CD4-positive, alpha-beta T cell treated with Interleukin-12 subunit alpha and Interleukin-12 subunit beta, for 1 hour (primary cell): ENCODE results near the gene ABCC8.

Experiments
- DNase-seq: peaks from one replicate; pipeline ENCODE4 v3.0.0-alpha.2; 2020

Gene ABCC8

DNA sequence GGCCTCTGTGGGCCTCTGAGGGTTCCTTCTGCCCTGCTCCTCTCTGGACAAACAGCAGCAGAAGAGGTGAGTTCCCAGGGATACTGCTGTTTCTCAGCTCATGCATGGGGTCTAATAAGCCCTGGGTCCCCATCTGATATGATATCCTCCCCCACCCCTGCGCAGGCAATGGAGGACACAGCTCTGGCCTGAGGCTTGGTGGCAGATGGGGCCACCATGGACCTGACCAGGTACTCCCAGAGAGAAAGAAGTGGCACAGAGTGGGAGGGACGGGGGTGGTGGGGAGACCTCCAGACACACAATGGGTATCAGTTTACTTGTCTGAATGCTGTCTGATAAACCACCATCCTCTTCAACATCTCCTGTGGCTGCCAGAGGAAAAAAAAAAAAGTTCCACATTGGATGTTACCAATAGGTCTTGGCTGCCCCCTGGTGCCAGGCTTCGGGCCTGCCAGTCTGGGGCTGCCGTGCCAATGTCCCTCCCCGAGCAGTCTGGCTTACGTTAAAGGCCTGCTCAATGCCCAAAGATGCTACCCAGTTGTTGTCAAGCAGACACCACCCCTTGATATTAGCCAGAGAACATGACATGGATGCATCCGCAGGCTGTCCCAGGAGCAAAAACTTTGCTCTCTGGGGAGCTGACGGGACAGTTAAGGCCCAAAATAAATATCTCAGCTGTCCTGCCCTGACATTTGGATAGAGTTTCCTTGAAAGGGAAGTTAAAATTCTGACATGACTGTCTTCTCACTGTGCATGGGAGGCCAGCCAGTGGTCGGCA, 27.9 kb upstream of the ABCC8 start:
- peak; percentile 73 for DNase-seq

DNA sequence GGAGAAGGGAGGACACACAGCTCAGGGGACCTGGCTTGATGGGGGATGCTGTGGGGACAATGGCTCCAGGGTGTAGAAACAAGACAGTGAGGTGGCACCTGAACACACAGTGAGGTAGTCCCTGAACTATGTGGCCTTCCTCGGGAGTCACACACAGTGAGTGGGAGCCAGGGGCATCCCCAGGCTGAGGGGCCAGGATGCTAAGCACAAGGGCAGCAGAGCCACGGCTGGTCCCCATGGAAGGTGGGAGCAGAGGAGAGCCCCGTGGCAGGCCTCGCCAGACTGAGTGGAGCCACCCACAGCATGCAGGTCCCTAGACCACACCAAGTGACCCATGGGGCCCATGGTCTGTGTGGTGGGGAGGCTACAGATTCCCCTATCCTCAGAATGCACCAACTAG, 26.0 kb upstream of the ABCC8 start:
- DNase-seq = no peak

DNA sequence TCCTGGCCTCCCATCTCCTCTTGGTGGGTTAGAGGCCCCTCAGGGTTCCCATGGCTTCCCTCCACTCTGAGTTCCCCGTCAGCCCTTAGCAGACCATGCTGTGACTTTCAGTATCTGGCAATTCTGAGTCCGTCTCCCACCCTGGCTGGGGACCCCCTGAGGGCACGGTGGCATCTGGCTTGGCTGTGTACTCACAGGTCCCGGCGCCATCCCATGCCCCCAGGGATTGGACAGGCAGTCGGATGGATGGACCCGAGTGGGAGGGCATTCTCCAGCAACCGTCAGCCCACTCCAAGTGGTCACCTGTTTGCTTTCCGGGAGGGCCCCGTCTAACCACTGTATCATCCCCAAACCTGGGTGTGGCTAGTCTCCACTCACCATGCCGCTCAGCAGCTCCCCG, 24.0 kb upstream of the ABCC8 start:
- DNase-seq = no peak

DNA sequence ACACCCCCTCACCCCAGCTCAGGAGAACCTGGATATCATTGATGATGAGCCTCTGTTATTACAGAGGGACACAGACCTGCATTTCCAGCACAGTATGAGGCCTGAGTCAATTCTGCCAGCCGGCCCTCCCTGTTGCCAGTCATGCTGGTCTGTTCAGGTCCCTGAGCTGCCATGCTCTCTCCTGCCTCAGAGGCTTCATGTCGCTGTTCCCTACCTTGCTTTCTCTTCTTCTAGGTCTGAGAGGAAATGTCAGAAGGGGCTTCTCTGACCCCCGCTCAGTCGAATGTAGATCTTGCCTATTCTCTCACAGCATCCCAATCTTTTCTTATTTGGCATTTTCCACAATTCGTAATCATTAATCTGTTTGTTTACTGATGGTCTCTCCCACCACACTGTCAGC, 21.8 kb upstream of the ABCC8 start:
- DNase-seq = no peak

DNA sequence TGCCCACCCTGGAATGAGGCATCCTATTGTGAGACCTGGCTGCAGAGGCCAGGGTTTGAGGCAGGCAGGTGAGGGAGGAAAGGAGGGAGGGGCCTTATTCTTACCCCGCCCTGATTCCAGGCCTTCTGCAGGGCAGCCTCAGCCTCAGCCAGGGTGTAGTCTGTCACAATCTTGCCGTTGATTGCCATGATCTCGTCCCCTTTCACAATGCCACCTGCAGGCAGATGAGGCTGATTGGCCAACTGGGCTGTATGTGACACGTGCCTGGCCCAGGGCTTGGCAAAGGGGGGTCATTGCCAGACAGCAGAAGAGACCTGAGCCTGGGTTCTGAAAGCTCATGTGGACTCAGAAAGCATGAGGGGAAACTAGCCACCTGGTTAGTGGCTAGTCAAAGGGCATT, 21.4 kb upstream of the ABCC8 start:
- no peak for DNase-seq

DNA sequence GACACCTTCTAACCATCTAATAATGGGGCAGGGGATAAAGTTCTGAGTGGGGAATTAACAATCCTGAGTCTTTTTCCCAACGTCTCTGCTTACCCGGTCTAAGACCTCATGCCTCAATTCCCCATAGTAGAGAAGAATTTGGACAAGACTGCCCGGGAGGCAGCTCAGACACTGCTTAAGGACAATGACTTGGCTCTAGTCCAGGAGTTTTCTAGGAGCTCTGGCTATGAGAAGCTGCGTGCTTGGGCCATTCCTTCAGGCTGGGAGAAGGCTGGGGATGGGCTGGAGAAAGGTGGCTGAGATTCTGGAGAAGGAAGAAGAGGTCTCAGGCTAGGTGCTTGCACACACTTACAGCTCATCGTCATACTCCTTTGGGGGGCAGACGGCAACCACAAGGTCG, 19.8 kb upstream of the ABCC8 start:
- no peak for DNase-seq

DNA sequence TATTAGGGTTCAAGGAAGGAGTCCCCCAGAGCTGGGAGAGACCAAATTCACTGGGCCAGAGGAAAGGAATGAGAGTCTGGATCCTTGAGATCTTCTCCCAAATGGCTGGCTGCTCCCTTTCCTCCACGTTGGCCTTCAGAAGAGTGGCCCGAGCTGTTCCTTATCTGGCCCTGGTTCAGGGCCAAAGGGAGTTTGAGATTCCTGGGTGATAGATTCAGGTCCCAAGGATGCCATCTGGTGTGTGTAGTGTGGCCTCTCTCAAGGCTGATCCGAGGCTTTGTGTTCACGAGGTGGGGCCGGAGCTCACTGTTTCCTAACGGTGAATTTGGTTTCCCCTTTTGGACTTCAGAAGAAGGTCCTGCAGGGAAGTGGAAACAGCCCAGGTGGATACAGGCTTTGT, 17.4 kb upstream of the ABCC8 start:
- no peak for DNase-seq

DNA sequence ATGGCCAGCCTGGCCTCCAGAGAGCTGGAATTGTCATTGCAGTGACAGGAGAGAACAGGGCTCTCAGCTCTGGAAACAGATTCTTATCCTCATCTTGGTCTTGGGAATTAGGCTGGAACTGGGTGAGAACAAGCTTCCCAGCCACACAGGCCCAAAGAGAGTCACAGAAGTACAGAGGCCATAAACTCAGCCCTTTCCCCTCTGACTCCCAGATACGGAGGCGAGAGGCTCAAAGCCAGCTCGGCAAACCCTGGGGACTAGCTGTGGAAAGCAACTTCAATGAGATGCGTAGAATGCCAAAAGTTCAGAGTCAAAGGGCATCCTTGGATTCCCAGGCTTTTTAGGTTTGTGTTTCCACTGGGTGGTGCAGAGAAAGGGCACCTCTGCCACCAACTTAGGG, 14.3 kb upstream of the ABCC8 start:
- DNase-seq = no peak

DNA sequence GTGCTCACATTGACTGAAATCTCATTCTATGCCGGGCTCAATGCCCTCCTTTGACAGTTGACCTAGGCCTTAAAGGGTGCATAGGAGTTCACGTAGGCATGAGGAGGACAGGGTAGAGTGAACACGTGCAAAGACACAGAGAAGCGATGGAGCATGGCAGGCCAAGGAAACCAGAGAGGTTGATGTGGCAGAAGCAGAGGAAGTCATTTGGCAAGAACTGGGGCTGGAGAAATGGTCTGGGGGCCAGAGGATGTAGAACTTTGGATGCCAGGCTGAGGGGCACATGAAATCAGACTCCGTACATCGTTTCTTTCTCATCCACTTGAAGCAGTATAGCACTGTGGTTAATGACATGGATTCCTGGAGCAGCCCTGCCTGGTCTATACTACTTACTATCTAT, 13.6 kb upstream of the ABCC8 start:
- no peak for DNase-seq

DNA sequence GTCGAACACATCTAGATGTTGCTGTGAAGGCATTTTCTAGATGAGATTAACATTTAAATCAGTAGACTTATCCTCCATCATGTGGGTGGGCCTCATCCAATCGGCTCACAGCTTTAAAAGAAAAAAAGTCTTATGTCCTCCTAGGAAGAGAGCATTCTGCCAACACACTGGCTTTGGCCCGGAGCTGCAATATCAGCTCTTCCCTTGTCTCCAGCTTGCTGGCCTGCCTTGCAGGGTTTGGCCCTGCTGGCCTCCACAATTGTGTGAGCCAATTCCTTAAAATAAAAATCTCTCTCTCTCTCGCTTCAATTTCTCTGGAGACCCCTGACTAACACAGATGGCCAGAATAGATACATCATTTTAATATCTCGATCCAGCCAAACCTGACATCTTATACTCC, 13.1 kb upstream of the ABCC8 start:
- DNase-seq = no peak

DNA sequence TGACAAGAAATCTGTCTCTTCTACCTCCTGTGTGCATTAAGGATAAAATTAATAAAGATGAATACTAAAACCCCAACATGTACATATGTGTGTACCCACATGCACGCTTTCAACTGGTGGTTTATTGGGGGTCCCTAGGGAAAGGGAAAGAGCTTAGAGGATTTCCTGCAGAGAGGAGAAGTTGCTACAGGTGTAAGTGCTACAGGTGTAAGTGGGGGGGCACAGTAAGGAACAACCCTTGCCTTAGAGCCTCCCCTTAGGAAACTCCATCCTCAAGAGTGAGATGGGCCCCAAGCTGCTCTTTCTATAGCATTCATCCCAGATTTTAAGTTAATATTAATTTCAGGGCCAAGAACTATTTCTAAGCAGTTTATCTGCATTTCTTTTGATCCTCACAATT, 11.9 kb upstream of the ABCC8 start:
- DNase-seq = no peak

DNA sequence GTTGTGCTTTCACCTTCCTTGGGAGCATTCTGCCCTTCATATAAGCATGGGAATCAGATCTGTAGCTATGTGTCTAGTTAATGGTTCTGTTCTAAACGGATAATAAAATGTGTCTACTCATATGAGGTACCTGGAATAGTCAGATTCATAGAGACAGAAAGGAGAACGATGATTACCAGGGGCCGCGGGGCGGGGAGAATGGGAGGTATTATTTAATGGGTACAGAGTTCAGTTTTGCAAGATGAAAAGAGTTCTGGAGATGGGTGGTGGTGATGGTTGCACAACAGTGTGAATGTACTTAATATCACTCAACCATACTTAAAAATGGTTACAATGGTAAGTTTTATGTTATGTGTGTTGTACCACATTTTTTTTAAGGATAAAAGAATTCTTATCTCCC, 10.0 kb upstream of the ABCC8 start:
- no peak for DNase-seq

DNA sequence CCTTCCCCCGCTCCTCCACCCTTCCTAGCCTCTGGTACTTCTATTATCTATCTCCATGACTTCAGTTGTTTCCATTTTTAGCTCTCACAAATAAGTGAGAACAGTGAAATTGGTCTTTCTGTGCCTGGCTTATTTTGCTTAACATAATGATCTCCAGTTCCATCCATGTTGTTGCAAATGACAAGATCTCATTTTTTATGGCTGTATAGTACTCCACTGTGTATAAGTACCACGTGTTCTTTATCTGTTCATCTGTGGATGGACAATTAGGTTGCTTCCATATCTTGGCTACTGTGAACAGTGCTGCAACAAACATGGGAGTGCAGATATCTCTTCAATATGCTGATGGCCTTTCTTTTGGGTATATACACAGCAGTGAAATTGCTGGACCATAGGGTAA, 6.9 kb upstream of the ABCC8 start:
- no peak for DNase-seq

DNA sequence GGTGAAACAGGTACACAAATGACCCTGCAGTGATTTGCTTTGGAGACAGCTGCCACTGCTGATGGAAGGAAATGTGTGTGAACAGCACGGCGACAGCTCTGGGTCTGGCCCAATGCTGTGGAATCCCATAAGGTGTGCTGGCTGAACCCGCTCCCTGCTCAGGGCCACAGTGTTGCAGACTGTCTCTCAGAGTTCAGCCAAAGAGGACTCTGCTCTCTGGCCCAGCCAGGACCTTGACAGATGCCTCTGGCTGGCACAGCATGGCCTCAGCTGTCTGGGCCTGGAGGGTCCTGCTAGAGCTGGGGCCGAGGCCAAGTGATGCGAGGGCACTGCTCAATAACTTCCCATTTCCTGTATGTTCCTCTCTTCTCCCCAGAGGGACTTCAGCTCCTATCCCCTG, 5.3 kb upstream of the ABCC8 start:
- DNase-seq = no peak

DNA sequence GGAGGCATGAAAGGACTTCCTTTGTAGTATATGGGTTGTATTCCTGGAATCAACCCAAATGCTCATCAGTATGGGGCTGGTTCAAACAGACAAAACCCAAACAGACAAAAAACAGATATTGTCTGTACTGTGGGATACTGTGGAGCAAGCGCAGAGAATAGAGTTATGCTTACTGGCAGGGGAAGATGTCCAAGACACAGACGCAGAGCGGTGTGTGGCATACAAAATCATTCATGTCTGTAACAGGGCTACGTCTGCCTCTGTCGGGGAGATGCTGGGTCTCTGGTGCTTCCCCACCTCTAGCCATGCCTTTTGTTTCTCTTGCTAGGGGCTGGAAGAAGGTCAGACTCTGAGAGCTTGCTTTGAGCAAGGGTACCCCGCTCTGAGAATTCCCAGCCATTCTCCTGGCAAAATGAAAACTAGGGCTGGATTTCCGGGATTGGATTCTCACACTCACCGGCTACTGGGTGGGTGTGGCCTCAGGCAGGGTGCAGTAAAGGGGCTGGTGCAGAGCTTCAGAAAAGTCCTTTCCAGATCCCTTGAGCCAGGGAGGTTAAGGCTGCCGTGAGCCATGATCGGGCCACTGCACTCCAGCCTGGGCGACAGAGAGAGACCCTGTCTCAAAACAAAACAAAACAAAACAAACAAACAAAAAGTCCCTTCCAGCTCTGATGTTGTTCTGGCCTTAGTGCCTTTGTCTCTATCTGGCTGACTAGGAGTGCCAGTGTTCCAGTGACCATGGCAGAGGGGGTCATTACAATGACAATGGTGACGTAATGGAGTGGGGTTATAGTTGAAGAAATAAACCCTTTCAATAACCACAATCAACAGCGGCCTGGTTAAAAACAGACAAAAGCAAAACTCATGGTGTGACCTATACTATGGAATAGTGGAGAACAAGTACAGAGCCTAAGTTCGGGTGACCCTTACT, 2.9 kb upstream of the ABCC8 start:
- no peak for DNase-seq

DNA sequence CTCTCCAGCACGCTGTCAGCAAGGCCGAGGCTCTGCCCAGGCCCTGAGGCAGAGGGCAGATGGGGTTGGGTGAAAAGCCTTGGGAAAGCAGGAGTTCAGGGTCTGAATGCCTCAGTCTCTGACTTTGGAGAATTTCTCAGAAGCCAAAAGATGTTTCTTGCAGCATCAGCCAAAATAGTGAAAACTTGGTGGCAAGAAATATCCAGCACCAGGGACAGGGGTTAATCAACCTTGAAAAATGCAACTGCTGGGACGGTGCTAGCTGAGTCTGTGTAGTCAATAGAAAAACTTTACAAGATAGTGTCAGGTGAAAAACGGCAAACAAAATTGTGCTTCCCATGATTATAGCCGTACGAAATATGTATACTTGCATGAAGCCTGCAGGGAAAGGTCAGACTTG, 1.4 kb upstream of the ABCC8 start:
- no peak for DNase-seq

DNA sequence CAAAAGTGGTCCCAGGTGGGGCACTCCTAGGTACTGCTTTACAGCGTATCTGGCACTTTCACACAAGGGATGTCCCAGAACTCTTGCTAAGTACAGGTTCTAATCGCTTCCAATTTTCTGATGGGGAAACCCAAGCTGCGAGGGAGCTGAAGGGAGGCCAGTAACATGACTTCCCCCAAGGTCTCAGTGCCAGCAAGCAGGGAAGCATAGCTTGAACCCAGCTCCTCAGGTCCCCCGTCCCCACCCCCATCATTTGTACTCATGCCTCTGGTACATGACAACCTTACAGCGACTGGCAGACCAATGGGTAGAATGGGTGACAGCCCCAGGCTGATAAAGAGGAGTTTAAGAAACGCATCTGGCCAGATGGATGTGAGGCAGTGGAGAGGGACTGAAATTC, 716 bp upstream of the ABCC8 start:
- DNase-seq = no peak

DNA sequence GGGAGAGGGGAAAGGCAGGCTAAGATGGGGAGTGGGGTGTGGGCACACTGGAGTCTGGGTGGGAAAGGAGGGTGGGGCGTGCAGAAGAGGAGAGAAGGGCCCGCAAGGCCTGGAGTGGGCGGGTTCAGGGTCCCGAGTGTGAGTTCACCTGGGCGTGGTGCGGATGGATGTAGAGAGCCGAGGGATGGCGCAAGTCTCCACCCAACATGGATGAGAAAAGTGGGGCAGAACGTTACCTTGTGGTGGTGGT, 364 bp upstream of the ABCC8 start:
- no peak for DNase-seq

DNA sequence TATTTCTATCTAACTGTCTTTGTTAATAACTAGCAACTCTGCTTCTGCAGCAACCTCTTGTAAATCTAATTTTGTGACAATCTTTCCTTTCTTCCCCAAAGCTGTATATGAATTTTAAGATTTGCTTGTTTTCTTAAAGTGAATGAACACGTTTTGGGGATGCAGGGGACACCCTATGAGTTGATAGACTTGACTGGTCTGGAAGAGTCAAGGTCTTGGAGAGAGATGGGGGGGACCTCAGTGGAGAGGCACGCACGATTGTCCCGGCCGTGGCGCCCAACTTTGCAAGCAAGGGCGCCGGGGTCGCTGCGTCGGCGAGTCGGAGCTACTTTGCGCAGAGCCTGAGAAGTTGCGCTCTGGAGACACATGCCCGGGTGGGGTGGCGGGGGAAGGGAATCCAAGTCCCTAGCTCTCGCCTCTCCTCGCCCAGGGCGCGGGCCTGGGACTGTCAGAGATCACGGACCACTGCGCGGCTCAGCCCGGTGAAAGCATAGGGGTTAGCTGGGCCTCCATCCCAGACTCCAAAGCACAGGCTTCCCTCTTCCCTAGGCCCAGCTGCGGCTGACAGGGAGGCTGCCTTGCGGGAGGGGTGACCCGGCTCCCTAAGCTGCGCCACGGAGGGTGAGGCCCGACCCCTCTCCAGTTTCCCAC, 854 bp downstream of the ABCC8 start:
- no peak for DNase-seq

DNA sequence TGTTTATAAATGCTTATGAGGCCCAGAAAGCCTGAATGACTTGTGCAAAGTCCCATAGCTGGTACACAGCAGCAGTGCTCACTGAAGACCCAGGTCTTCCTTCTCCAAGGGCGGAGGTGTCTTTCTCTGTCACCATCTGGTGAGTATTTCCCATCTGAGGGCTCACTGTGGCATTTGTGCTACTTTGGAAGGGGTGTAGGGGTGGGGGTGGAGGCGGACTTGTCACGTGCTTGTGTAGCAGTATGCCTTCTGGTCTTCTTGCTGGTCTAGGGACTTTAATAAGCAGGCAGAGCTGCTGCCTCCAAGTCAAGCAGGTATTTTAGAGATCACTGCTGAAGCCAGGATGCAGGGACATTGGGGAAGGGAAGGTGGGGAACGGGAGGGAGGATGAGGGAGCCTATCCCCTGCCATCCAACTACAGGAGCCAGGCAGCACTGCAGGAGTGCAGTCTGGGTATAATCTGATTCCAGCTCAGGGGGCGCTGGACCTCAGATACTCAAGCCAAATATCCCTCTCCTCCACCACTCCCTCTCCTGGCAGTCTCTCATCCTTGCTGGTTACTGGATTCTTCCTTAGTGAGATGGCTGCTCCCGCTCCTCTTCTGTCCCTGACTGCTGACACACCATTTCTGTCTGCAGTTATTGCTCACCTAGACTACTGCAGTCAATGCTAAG, 3.4 kb downstream of the ABCC8 start:
- no peak for DNase-seq

DNA sequence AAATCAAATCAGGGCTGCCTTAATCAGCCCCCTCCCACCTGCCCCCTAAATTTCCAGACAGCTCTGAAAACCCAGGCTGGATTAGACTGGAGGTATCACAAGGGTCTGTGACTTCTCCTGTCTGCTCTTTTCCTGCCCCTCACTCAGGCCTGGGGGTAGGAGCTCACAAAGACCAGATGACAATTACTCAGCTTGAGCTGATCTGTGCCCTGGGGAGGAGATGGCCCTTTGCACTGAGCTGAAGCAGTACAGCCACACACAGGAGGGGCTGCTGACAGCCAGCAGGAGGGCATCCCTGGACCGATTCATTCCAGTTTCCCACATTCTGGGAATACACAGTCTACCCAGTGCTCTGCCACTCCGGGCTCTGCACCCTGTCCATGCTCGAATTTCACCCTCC, 4.2 kb downstream of the ABCC8 start:
- no peak for DNase-seq

DNA sequence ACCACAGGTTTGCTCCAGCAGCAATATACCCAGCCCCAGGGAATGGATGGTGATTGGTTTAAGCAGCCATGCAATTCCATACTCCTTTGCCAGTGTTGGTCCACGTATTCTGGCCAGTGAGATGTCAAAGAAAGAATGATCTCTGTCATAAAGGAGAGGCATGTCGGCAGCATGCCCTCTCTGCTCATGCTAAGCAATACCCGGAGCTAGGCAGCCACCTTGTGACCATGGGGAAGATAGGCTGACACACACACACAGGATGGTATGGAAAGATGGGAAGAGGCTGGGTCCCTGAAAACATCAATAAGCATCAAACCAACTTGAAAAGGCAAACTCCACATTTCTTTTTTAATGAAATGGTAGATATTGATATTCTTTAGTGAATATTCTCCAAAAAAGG, 5.1 kb downstream of the ABCC8 start:
- no peak for DNase-seq

DNA sequence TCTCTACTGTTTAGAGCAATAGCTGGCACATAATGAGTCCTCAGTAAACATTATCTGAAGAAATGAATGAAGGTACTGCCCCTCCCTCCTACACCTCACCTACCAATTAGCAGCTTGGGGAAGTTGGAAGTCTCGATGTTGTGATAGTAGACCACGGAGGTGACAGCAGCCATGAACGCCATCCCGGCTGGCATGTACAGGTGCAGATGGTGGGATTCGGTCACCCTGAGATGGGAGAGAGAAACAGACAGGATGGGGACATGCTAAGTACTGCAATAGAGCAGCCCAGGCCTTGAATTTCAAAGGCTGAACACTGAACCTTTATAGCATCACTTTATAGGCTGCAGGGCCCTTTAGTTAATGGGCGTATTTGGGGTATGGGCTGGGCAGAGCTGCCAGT, 6.6 kb downstream of the ABCC8 start:
- DNase-seq = no peak

DNA sequence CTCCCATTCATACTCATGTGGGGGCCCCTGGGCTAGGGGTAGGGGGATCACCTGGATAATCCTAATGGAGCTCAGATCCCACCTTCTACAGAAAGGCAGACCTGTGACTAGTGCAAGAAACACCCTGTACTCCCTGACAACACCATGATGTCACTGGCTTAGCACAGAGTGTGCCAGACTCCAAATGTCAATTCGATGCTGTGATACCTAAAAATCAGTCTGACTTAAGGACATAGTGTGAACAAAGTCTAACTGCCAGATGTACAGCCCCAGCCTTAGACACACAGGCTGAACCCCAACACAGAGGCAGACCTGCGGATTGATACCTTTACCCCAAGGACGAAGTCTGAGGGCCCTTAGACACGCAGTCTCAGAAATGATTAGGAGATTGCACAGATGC, 8.5 kb downstream of the ABCC8 start:
- DNase-seq = no peak
